Activated CD8-positive, alpha-beta memory T cell treated with anti-CD3 and anti-CD28 coated beads for 24 hours (primary cell): ENCODE measurements around the gene THSD4.
A peak's percentile ranks its signal among the peaks of the same experiment; 100 is the strongest.

Experiments used
- DNase-seq: peaks from one replicate; pipeline ENCODE4 v3.0.0-alpha.2; 2020

Gene THSD4

GRCh38 chr15:71114887-71115566, at the start of gene THSD4:
Gene THSD4 (plus strand): TSS chr15:71115471.
- peak; percentile 79 for DNase-seq

- no peak for DNase-seq
Observed at GRCh38 chr15:71066983-71067382, 48.3 kb upstream of the THSD4 start.

GRCh38 chr15:71069693-71070092, 45.6 kb upstream of the THSD4 start:
- DNase-seq, result no peak

- DNase-seq, result no peak
Observed at GRCh38 chr15:71071529-71071928, 43.7 kb upstream of the THSD4 start.

- DNase-seq, result no peak
Observed at GRCh38 chr15:71072423-71072822, 42.8 kb upstream of the THSD4 start.

GRCh38 chr15:71078506-71079207, 36.6 kb upstream of the THSD4 start:
- no peak for DNase-seq

- no peak for DNase-seq
Observed at GRCh38 chr15:71079208-71080044, 35.8 kb upstream of the THSD4 start.

GRCh38 chr15:71080166-71080565, 35.1 kb upstream of the THSD4 start:
- DNase-seq, result no peak

- DNase-seq, result no peak
Observed at GRCh38 chr15:71080705-71081104, 34.6 kb upstream of the THSD4 start.

GRCh38 chr15:71082803-71083202, 32.5 kb upstream of the THSD4 start:
- DNase-seq, result no peak

GRCh38 chr15:71083349-71083748, 31.9 kb upstream of the THSD4 start:
- no peak for DNase-seq

GRCh38 chr15:71084264-71084663, 31.0 kb upstream of the THSD4 start:
- DNase-seq, result no peak

- no peak for DNase-seq
Observed at GRCh38 chr15:71085809-71086208, 29.5 kb upstream of the THSD4 start.

- DNase-seq, result no peak
Observed at GRCh38 chr15:71088155-71088554, 27.1 kb upstream of the THSD4 start.

GRCh38 chr15:71088683-71089082, 26.6 kb upstream of the THSD4 start:
- no peak for DNase-seq

- no peak for DNase-seq
Observed at GRCh38 chr15:71089801-71090200, 25.5 kb upstream of the THSD4 start.

- no peak for DNase-seq
Observed at GRCh38 chr15:71091601-71092000, 23.7 kb upstream of the THSD4 start.

GRCh38 chr15:71092056-71092600, 23.1 kb upstream of the THSD4 start:
- DNase-seq, result no peak

- no peak for DNase-seq
Observed at GRCh38 chr15:71093054-71094024, 21.9 kb upstream of the THSD4 start.

- DNase-seq, result no peak
Observed at GRCh38 chr15:71094137-71094536, 21.1 kb upstream of the THSD4 start.

- DNase-seq, result no peak
Observed at GRCh38 chr15:71096676-71097075, 18.6 kb upstream of the THSD4 start.

GRCh38 chr15:71097890-71098289, 17.4 kb upstream of the THSD4 start:
- no peak for DNase-seq
